Stimulated activated CD4-positive, alpha-beta T cell treated with anti-CD3 and anti-CD28 coated beads, Interleukin-2, amount 100 ng/mL, for 4 hours (primary cell): ENCODE data around the gene LRP3.

Experiments
- DNase-seq: peaks from one replicate; pipeline ENCODE4 v3.0.0-alpha.2; 2020; ENCODE audit warnings: low read depth

The LRP3 gene

DNA sequence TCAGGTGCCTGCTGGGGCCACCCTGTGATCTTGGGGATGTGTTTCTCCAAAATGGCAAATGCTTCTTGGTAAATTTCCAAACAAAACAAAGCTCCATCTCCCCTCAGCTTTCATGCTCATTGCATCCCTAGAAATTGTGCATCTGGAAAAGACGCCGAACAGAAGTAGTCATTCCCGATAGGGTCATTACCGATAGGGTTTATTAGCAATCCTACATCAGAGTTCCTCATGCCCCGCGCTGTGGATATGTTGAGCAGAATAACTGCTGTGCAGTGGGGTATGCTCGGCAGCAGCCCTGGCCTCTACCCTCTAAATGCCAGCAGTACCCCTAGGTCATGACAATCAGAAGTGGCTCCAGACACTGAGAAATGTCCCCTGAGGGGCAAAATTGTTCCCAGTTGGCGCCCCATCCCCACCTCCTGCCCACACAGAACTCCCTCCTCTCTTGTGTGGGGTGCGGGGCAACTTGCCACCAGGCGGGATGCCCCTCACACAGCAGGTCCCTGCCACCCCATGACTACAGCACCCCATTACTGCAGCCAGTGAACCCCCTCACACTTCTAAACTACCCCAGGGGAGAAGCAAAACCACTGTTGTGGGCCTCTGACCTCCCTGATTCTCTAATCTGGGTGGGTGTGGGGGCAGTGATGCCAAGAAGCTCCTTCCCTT lies 44.5 kb downstream of the LRP3 start:
- DNase-seq, result no peak

DNA sequence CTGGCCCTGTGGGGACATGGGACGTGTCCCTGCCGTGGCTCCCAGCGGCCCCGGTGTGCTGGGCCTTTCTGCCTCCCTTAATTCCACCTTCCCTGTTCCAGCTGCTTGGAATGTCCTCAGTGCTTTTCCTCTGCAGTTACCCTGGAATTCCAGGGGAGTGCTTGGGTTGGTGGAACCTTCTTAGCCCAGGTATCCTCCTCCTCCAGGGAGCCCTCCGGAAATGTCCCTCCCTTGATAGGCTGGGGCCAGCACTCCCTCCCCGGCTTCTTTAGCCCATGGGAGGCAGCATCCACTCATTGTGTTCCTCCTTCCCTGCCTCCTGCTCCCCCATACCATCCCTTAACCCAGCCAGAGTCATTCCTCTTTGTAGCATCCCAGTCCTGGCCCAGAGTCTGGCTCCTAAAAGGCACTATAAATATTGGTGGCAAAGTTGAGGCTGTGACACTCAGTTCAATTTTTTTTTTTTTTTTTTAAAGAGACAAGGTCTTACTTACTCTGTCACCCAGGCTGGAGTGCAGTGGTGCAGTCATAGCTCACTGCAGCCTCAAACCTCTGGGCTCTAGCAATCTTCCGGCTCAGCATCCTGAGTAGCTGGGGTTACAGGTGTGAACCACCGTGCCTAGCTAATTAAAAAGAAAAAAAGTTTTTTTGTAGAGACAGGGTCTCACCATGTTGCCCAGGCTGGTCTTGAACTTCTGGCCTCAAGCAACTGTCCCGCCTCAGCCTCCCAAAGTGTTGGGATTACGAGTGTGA lies 45.3 kb downstream of the LRP3 start:
- DNase-seq, result no peak

- DNase-seq, result no peak
These were observed 46.1 kb downstream of the LRP3 start for GRCh38 chr19:33240181-33240771.

- no peak for DNase-seq
These were observed 47.0 kb downstream of the LRP3 start for GRCh38 chr19:33241091-33241529.

- no peak for DNase-seq
These were observed 47.5 kb downstream of the LRP3 start for GRCh38 chr19:33241530-33242101.

- no peak for DNase-seq
These were observed 48.0 kb downstream of the LRP3 start for GRCh38 chr19:33242131-33242530.

DNA sequence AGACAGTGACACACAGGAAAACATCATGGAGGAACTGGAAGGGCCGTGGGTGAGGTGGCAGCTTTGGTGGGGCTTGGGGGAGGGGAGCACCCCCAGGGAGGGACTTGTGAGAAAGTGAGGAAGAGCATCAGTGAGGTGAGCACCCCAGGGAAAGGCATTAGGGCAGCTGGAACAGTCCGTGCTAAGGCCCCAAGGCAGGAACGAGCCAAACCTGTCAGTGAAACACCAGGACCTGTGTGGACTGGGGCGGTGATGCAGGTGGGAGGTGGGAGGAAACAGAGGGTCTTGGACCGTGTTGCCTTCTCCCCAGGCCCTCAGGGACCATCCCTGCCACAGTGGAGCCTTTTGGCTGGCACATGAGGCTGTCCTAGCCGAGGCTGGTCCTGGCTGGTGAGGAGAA lies 48.8 kb downstream of the LRP3 start:
- no peak for DNase-seq

DNA sequence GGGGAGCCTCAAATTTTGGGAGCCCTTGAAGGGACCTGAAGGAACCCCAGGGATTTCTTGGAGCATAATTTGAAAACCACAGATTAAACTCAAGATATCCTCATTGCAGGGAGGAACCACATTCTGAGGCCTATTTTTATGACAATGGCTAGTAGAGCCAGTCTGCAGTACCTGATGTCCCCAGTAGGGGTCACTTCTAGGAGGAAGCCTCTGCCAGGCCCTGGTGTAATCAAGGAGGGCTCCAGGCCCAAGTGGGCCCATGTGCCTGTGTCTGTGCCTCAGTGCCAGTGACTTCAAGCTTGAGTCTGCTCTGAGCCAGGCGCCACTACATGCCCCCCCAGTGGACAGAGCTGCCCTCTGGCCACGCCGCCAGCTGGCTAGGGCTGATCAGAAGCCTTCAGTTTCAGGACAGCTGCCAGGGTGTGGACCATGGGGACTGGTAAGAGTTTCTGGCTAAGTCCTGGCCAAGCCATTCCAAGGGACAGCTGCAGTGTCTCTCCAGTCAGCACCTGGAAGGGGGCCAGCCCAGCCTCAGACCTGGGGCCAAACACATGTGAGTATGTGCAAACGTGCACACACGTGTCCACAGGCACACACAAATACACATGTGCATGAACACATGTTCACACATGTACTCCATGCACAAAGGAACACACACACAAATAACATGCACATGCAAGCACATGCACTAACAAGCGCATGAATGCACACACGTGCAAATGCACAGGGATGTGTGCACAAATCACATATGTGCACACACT lies 52.0 kb downstream of the LRP3 start:
- DNase-seq, result no peak

- no peak for DNase-seq
These were observed 52.7 kb downstream of the LRP3 start for GRCh38 chr19:33246709-33247440.

DNA sequence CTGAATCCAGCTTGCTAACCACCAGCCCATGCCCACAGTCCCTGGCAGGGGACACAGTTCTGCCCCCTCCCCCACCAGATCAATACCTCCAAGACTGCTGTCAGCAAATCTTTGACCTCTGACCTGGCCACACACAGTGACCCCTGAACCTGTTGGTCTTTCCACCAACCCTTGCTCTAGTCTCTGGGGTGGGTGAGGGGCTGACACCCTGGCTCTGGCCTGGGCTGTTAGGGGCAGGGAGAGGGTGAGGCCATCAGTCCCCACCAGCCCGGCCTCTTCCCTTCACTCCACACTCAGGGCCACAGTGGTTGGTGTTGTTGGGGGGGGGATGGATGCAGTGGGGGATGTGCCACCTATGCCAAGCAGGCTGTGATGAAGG lies 53.3 kb downstream of the LRP3 start:
- DNase-seq, result no peak

- DNase-seq, result no peak
These were observed 54.0 kb downstream of the LRP3 start for GRCh38 chr19:33248104-33248503.

GRCh38 chr19:33248553-33248953 lies 54.4 kb downstream of the LRP3 start:
- no peak for DNase-seq

DNA sequence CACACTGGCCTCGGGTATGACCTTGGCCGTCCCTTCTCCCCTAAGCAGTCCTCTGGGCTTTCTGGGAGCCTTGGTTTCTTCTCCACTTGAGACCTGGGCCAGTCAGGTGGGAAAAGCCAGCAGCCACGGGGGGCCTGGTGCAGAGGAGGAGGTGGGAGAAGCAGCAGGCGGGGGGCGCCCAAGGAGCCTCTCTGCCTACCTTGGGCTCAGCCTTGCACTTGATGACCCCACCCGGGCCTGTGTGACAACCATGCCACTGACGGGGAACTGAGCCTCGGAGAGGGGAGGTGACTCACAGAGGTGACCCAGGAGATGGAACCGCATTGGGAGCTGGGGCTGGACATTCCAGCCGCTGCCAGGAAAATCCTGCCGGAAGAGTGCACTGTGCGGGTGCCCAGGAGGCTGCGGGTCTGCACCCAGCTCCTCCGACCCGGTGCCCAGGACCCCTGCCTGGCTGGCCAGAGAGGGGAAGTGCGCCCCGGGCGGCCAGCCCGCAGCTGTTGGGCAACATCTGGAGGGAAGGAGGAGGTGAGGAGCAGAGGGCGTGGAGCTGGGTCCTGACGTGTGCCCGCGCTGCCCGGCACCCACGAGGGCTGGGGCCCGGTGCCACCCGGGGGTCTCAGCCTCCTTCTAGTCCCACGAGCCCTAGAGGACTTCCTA lies 55.0 kb downstream of the LRP3 start:
- no peak for DNase-seq

GRCh38 chr19:33249740-33250366 lies 55.7 kb downstream of the LRP3 start:
- DNase-seq, result no peak

DNA sequence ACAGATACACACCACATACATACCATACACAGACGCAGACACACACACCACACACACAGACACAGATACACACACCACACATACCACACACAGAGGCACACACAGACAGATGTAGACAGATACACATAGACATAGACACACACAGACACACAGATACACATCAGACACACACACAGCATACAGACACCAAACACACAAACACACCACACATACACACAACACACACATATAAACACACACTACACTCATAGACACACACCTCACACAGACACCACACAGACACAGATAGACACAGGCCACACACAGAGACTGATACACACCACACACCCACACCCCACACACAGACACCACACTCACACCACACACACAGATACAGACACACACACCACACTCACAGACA lies 56.4 kb downstream of the LRP3 start:
- DNase-seq, result no peak

GRCh38 chr19:33251076-33251475 lies 56.9 kb downstream of the LRP3 start:
- no peak for DNase-seq

- no peak for DNase-seq
These were observed 57.5 kb downstream of the LRP3 start for GRCh38 chr19:33251526-33252090.

DNA sequence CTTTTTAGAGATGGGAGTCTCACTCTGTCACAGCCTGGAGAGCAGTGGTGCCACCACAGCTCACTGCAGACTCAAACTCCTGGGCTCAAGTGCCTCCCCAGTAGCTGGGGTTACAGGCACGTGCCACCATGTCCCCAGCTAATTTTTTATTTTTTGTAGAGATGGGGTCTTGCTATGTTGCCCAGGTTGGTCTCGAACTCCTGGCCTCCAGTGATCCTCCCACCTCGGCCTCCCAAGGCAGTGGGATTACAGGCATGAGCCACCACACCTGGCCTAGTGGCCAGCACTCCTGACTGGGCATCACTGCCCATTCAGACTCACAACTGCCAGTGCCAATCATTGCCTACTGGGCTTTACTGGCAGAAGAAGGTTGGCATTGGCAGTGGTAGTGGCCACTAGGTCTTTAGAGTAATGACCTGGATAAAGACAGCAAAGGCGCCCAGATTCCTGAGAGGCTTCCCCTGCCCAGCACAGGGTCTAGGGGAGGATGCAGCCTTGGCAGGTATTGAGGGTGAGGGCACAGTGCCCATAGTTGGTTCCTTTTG lies 58.4 kb downstream of the LRP3 start:
- no peak for DNase-seq

DNA sequence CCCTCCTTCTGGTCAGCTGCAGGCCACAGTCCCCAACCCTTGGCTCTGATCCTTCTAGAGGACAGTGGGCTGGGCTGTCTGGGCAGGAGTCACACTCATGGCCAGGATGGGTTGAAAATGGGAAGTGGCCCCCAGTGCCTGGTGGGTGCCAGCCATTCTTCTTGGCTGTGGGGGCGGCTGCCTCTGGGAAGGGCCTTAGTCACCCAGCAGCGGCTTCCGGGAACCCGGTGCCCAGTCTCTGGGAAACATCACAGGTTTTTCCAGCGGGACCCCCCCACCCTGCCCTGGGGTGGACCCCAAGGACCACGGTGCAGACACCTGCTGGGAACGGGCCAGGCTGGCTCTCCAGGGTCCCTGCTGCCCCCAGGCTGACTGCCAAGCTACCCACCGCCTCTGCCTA lies 58.8 kb downstream of the LRP3 start:
- no peak for DNase-seq

DNA sequence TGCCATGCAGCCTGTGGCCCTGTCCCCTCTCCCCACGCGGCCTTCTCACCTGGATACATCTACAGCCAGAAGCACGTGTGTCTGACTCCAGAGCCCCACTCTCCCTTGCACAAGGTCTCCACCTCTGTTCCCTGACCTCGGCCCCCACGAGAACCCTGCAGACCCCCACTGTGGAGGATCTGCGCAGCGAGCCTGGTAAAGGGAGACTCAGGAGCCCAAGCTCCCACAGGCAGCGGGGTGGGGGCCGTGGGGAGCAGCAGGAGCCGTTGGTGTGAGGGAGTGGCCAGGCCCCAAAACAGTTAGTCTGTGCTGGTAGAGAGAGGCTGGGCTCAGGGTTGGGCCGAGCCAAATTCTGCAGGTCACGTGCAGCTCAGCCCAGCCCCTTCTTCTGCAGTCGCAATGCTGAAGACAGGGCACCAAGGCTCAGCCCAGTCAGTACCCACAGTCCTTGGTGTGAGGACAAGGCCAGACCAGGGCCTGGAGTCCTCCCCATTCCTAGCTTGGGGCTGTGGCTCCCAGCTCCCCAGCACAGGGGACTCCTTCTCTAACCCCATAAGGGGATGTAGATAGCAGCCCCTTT lies 60.2 kb downstream of the LRP3 start:
- DNase-seq, result no peak
